Measurements from ENCODE around the gene SETDB1. TPM values are rescaled to one million over a fixed set of nuclear protein-coding genes. Genes with fewer than 3 reads are reported as not detected.
A peak's percentile ranks its signal among the peaks of the same experiment; 100 is the strongest.

The SETDB1 gene
- total and polyA plus RNA-seq, 2 of the 13 experiments (the other 11 are each of a cell fraction or from before 2014, with no cell fraction given), result 33.1 to 34.6 TPM

- 0 out of 2 replicates have a peak, but pooled peaks have one; percentile 34 for TF ChIP-seq RERE (CRISPR knock-in tag; IDR thresholded peaks at IDR 0.05; ENCODE audit: low read depth)
- TF ChIP-seq HHEX (CRISPR knock-in tag; IDR thresholded peaks at IDR 0.05), result no peak
- no peak for TF ChIP-seq JDP2 (CRISPR knock-in tag; IDR thresholded peaks at IDR 0.05; ENCODE audit: borderline replicate concordance)
- TF ChIP-seq ZNF546 (CRISPR knock-in tag; conservative IDR thresholded peaks at IDR 0.05), result no peak
- 0 out of 2 replicates have a peak, but pooled peaks have one; percentile 47 for TF ChIP-seq SSRP1 (CRISPR knock-in tag; IDR thresholded peaks at IDR 0.05)
- no peak for TF ChIP-seq ZNF205 (CRISPR knock-in tag; IDR thresholded peaks at IDR 0.05)
- no peak for TF ChIP-seq U2AF2 (IDR thresholded peaks at IDR 0.05; ENCODE audit: low read depth, low read length)
- 0 out of 2 replicates have a peak, but pooled peaks have one; percentile 2 for TF ChIP-seq TOE1 (CRISPR knock-in tag; IDR thresholded peaks at IDR 0.05)
- TF ChIP-seq ZBTB33 (CRISPR knock-in tag; IDR thresholded peaks at IDR 0.05), result no peak
- TF ChIP-seq ZNF615 (CRISPR knock-in tag; IDR thresholded peaks at IDR 0.05; ENCODE audit: borderline replicate concordance), result no peak
- 0 out of 2 replicates have a peak, but pooled peaks have one; percentile 6 for TF ChIP-seq CEBPG (CRISPR knock-in tag; IDR thresholded peaks at IDR 0.05)
- no peak for TF ChIP-seq E2F1 (CRISPR knock-in tag; IDR thresholded peaks at IDR 0.05)
- TF ChIP-seq MBD4 (IDR thresholded peaks at IDR 0.05; ENCODE audit: borderline replicate concordance, low read length), result no peak
- no peak for TF ChIP-seq ADNP (CRISPR knock-in tag; IDR thresholded peaks at IDR 0.05)
- TF ChIP-seq ZNF280B (CRISPR knock-in tag; IDR thresholded peaks at IDR 0.05; ENCODE audit: borderline replicate concordance), result no peak
- peak; percentile 61; the same call in 1 of the 2 replicates for TF ChIP-seq MEIS1 (CRISPR knock-in tag; IDR thresholded peaks at IDR 0.05; ENCODE audit: borderline replicate concordance)
- TF ChIP-seq XRCC5 (optimal IDR thresholded peaks at IDR 0.05; ENCODE audit: low read length), result peak; percentile 91
- TF ChIP-seq HNRNPLL (IDR thresholded peaks at IDR 0.05; ENCODE audit: low read depth, low read length, poor library complexity, severe bottlenecking), result no peak
Measured at GRCh38 chr1:150981805-150982712, 55.9 kb downstream of the SETDB1 start, which contains the start of gene ANXA9 (continued).
